ENCODE results near the gene WDR90.

Gene WDR90

DNA sequence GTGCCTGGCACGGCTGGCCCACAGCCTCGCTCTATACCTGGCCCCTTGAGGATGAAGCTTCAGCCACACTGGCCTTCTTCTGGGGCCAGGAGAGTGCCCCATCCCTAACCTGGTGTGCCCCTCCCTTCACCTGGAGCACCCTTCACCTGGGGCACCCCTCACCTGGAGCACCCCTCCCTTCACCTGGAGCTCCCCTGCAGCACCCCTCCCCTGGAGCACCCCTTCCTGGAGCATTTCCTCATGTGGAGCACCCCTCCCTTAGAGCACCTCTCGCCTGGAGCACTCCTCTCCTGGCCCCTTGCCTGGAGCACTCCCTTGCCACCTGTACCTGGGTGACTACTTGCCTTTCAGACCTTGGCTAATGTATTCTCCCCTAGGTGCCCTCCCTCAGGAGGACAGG lies 58.9 kb downstream of the WDR90 start:
- DNase-seq (ENCODE audit: low spot score) = no peak

DNA sequence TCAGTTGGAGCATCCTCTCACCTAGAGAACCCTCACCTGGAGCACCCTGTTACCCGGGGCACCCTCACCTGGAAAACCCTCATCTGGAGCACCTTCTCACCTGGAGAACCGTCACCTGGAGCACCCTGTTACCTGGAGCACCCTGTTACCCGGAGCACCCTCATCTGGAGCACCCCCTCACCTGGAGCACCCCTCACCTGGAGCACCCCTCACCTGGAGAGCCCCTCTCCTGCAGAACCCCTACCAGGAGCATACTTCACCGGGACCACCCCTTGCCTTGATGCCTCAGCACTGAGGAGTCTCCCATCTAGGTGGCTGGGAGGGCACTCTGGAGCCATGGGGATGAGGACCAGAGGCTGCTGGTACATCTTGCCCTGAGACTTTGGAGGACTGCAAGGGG lies 59.8 kb downstream of the WDR90 start:
- no peak for DNase-seq (ENCODE audit: low spot score)

- DNase-seq (ENCODE audit: low spot score) = no peak
These were observed 60.7 kb downstream of the WDR90 start for GRCh38 chr16:709566-710499.

- no peak for DNase-seq (ENCODE audit: low spot score)
These were observed 61.4 kb downstream of the WDR90 start for GRCh38 chr16:710500-711075.

GRCh38 chr16:711084-711483 lies 61.9 kb downstream of the WDR90 start:
- no peak for DNase-seq (ENCODE audit: low spot score)

- peak; percentile 75 for DNase-seq (ENCODE audit: low spot score)
These were observed 62.6 kb downstream of the WDR90 start for GRCh38 chr16:711548-712320.

DNA sequence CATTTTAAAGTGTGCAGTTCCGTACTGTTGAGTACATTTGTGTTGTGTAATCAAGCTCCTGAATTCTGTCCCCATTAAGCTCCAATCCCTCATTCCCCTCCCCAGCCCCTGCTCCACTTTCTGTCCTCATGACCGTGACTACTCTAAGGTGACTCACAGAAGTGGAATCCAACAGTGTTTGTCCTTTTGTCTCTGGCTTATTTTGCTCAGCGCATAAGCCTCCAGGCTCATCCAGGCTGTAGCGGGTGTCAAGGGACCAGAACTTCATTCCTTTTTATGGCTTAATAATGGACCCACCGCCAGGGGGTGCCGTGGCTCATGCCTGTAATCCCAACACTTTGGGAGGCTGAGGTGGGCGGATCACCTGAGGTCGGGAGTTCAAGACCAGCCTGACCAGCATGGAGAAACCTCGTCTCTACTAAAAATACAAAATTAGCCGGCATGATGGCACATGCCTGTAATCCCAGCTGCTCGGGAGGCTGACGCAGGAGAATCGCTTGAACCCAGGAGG lies 63.6 kb downstream of the WDR90 start:
- DNase-seq (ENCODE audit: low spot score) = peak; percentile 53

DNA sequence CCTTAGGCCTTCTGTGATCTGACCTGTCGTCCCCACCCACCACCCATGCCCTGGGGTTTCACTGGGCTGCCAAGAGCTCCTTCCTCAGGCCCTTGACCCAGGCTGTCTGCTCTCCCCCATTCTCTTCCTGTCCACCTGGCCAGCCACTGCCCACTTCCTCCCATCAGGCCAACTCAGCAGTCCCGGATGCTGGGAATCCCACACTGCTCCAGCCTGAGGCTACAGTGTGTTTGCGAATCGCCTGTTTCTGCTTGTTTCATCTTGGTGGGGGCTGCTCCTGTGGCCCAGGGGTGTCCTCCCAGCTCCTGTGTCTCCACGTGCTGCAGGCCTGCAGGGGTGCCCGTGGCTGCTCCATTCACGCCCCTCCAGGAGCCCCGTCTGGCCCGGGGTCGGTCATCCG lies 64.9 kb downstream of the WDR90 start:
- DNase-seq (ENCODE audit: low spot score) = no peak

- DNase-seq (ENCODE audit: low spot score) = peak; percentile 88
These were observed 65.7 kb downstream of the WDR90 start, which contains the start of gene METRN for GRCh38 chr16:714558-715476. Gene METRN, plus strand, starts transcription at chr16:715118. Its CDS starts 172 bp downstream, at chr16:715290.

DNA sequence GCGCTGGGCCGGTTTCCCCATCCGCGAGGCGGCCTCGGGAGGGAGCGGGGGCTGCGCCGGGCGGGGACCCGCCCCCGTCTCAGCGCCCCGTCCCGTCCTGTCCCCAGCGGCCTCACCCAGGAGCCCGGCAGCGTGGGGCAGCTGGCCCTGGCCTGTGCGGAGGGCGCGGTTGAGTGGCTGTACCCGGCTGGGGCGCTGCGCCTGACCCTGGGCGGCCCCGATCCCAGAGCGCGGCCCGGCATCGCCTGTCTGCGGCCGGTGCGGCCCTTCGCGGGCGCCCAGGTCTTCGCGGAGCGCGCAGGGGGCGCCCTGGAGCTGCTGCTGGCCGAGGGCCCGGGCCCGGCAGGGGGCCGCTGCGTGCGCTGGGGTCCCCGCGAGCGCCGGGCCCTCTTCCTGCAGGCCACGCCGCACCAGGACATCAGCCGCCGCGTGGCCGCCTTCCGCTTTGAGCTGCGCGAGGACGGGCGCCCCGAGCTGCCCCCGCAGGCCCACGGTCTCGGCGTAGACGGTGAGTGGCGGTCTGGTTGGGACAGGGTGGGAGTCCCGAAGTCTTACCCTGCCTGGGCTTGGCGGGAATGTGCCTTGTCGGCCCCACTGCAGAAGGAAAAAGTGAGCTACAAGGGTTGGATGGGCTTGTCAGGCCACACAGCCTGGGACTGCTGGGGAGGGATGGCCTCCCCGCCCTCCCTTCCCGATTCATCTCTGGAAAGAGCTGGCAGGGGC lies 66.5 kb downstream of the WDR90 start:
- no peak for DNase-seq (ENCODE audit: low spot score)

DNA sequence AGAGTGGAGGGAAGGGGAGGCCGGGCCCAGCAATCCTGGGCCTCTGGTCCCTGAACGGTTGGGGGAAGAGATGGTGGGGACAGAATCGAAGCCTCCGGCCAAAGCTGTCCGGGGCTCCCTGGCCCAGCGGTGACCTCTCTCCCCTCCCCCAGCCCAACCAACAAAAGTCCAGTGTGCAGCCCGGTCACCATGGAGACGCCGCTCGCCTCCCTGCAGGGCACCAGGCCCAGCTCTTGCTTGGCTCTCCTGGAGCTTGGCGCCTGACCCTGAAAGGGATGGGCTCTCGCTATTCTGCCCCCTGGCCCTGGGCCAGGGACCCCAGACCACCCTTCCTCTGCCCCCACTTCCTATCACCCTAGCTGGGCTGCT lies 67.0 kb downstream of the WDR90 start:
- DNase-seq (ENCODE audit: low spot score) = no peak

GRCh38 chr16:716768-717325 lies 67.7 kb downstream of the WDR90 start:
- no peak for DNase-seq (ENCODE audit: low spot score)
